ENCODE data around the gene ZBTB44.

GRCh38 chr11:130219148-130219547 lies 95.6 kb downstream of the ZBTB44 start:
- TF ChIP-seq, protein P1, sequence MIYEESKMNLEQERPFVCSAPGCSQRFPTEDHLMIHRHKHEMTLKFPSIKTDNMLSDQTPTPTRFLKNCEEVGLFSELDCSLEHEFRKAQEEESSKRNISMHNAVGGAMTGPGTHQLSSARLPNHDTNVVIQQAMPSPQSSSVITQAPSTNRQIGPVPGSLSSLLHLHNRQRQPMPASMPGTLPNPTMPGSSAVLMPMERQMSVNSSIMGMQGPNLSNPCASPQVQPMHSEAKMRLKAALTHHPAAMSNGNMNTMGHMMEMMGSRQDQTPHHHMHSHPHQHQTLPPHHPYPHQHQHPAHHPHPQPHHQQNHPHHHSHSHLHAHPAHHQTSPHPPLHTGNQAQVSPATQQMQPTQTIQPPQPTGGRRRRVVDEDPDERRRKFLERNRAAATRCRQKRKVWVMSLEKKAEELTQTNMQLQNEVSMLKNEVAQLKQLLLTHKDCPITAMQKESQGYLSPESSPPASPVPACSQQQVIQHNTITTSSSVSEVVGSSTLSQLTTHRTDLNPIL (CRISPR knock-in tag; IDR thresholded peaks at IDR 0.05; ENCODE audit: low read depth): no peak
- TF ChIP-seq ZNF565 (CRISPR knock-in tag; conservative IDR thresholded peaks at IDR 0.05; ENCODE audit: low read depth) (no peak), GLIS3 (CRISPR knock-in tag; IDR thresholded peaks at IDR 0.05) (no peak), ZFP3 (CRISPR knock-in tag; IDR thresholded peaks at IDR 0.05) (no peak), ZFP30 (CRISPR knock-in tag; IDR thresholded peaks at IDR 0.05) (no peak), SNAI2 (CRISPR knock-in tag; IDR thresholded peaks at IDR 0.05) (no peak), ESRRG (CRISPR knock-in tag; IDR thresholded peaks at IDR 0.05) (no peak), ISL1 (CRISPR knock-in tag; IDR thresholded peaks at IDR 0.05) (no peak), CSDC2 (CRISPR knock-in tag; IDR thresholded peaks at IDR 0.05) (no peak), TCF4 (CRISPR knock-in tag; IDR thresholded peaks at IDR 0.05; ENCODE audit: borderline replicate concordance) (no peak), RARB (CRISPR knock-in tag; IDR thresholded peaks at IDR 0.05) (no peak), POU6F1 (CRISPR knock-in tag; IDR thresholded peaks at IDR 0.05; ENCODE audit: borderline replicate concordance, low read depth) (no peak)
- TF ChIP-seq, protein P2, sequence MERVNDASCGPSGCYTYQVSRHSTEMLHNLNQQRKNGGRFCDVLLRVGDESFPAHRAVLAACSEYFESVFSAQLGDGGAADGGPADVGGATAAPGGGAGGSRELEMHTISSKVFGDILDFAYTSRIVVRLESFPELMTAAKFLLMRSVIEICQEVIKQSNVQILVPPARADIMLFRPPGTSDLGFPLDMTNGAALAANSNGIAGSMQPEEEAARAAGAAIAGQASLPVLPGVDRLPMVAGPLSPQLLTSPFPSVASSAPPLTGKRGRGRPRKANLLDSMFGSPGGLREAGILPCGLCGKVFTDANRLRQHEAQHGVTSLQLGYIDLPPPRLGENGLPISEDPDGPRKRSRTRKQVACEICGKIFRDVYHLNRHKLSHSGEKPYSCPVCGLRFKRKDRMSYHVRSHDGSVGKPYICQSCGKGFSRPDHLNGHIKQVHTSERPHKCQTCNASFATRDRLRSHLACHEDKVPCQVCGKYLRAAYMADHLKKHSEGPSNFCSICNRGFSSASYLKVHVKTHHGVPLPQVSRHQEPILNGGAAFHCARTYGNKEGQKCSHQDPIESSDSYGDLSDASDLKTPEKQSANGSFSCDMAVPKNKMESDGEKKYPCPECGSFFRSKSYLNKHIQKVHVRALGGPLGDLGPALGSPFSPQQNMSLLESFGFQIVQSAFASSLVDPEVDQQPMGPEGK (CRISPR knock-in tag; IDR thresholded peaks at IDR 0.05; ENCODE audit: borderline replicate concordance): no peak
- TF ChIP-seq, protein P3, sequence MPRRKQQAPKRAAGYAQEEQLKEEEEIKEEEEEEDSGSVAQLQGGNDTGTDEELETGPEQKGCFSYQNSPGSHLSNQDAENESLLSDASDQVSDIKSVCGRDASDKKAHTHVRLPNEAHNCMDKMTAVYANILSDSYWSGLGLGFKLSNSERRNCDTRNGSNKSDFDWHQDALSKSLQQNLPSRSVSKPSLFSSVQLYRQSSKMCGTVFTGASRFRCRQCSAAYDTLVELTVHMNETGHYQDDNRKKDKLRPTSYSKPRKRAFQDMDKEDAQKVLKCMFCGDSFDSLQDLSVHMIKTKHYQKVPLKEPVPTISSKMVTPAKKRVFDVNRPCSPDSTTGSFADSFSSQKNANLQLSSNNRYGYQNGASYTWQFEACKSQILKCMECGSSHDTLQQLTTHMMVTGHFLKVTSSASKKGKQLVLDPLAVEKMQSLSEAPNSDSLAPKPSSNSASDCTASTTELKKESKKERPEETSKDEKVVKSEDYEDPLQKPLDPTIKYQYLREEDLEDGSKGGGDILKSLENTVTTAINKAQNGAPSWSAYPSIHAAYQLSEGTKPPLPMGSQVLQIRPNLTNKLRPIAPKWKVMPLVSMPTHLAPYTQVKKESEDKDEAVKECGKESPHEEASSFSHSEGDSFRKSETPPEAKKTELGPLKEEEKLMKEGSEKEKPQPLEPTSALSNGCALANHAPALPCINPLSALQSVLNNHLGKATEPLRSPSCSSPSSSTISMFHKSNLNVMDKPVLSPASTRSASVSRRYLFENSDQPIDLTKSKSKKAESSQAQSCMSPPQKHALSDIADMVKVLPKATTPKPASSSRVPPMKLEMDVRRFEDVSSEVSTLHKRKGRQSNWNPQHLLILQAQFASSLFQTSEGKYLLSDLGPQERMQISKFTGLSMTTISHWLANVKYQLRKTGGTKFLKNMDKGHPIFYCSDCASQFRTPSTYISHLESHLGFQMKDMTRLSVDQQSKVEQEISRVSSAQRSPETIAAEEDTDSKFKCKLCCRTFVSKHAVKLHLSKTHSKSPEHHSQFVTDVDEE (CRISPR knock-in tag; IDR thresholded peaks at IDR 0.05): no peak
